ENCODE results near the gene SFTPA1.
A peak's percentile ranks its signal among the peaks of the same experiment; 100 is the strongest.

GRCh38 chr10:79562135-79562756 is 48.5 kb upstream of the SFTPA1 start:
- TF ChIP-seq POLR2AphosphoS5 (IDR thresholded peaks at IDR 0.05), result no peak
- TF ChIP-seq CTCF (IDR thresholded peaks at IDR 0.05 in 8 of 11, conservative IDR thresholded peaks at IDR 0.05 in 3 of 11), result peak; percentile 11 to 78 (median 70)
- no peak for TF ChIP-seq POLR2A (IDR thresholded peaks at IDR 0.05)

All from spleen (tissue), 7 donors.